HL-60/S4 (cell line): ENCODE data around the gene EIF4G2.

Experiments
- in situ Hi-C: fragments of 300-500 bp; cut with MboI; formaldehyde crosslinking; loops from 2 replicates; pipeline ENCODE4 v1.14.3; 2022; ENCODE audit warnings: low sequenced_read_pairs

EIF4G2 gene

GRCh38 chr11:10809373-10810160 lies 841 bp upstream of the EIF4G2 start:
- in situ Hi-C loops: no loop called here

DNA sequence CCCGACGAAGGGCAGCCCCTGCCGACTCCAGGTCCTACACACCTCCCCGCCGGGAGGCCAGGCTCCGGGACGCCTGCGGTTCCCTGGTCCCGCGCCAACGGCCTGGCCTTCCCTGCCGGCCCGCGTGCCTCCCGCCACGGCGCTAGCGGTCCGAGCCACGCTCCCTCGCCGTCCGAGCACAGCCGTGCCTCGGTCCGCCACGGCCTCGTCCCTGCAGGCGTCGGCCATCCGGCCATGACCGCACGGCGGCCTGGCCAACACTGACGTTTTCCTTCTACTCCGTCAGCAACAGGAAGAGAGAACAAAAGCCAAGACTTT lies 532 bp downstream of the EIF4G2 start:
- in situ Hi-C loops: no loop called here

GRCh38 chr11:10807493-10808234 lies 1.1 kb downstream of the EIF4G2 start:
- in situ Hi-C loops: no loop called here

- in situ Hi-C loops: no loop called here
Measured at GRCh38 chr11:10806206-10806605, 2.5 kb downstream of the EIF4G2 start.

GRCh38 chr11:10805741-10806140 lies 3.0 kb downstream of the EIF4G2 start:
- in situ Hi-C loops: no loop called here

DNA sequence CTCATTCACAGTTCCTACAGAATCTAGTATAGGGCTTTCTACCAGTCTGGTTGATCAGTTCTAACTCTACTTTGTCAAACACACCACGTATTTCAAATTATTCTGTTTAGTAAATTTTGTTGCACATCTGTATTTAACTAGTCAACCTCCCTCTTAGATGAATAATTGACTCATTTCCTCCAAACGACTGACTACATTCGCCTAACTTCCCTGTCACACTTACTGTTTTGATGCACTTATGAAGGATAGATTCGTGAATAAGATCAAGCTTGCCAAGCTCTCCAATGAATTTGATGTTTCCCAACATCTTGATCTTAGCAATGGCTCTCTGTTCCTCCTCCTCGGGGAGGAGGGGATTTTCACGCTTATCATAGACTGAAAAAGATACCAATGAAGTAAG lies 5.0 kb downstream of the EIF4G2 start:
- in situ Hi-C loops: no loop called here

GRCh38 chr11:10800292-10800691 lies 8.4 kb downstream of the EIF4G2 start:
- in situ Hi-C loops: no loop called here

DNA sequence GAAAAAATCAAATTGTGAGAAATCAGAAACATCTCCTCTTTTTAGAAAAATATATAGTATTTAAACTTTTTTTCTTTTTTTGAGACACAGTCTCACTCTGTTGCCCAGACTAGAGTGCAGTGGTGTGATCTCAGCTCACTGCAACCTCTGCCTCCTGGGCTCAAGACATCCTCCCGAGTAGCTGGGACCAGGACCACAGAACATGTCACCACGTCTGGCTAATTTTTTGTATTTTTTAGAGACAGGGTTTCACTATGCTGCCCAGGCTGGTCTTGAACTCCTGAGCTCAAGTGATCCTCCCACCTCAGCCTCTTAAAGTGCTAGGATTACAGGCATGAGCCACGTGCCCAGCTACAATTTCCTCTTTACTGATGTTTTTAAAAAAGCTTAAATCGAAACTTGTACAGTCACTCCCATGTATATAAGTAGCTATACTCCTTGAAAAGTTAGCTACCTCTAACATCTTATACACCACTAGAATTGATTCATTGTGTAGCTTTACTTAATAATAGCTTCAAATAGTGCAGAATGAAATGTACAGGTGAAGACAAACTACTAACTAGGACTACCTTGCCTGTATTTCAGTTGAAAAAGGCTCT lies 10.3 kb downstream of the EIF4G2 start:
- in situ Hi-C loops: loop anchor here (10.0 to 25.0 kb wide), 2 partner anchors 226 to 989 kb away; no protein-coding TSS in a partner anchor

- in situ Hi-C loops: loop anchor here (10.0 to 25.0 kb wide), 2 partner anchors 227 to 990 kb away; no protein-coding TSS in a partner anchor
Measured at GRCh38 chr11:10797531-10797930, 11.2 kb downstream of the EIF4G2 start.

- in situ Hi-C loops: loop anchor here (10.0 to 25.0 kb wide), 2 partner anchors 228 to 990 kb away; no protein-coding TSS in a partner anchor
Measured at GRCh38 chr11:10797001-10797400, 11.7 kb downstream of the EIF4G2 start.

DNA sequence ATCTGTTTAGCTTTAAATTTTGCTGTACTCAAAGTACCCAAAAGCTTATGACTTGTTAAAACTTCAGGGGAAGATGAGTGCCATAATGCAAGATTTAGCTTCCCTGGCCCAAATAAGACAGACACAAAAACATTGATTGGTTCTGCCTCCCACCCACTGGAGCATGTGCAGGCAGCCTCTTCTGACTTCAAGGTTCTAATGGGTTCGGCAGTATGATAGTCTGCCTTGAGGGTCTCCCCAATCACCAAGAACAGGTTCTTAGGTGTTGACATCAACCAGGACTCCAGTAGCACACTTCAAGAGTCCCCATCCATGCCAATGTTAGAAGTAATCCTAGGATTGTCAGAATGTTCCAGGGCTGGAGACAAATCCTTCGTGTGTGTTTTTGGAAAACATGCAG lies 12.5 kb downstream of the EIF4G2 start:
- in situ Hi-C loops: loop anchor here (10.0 to 25.0 kb wide), 2 partner anchors 229 to 991 kb away; no protein-coding TSS in a partner anchor

DNA sequence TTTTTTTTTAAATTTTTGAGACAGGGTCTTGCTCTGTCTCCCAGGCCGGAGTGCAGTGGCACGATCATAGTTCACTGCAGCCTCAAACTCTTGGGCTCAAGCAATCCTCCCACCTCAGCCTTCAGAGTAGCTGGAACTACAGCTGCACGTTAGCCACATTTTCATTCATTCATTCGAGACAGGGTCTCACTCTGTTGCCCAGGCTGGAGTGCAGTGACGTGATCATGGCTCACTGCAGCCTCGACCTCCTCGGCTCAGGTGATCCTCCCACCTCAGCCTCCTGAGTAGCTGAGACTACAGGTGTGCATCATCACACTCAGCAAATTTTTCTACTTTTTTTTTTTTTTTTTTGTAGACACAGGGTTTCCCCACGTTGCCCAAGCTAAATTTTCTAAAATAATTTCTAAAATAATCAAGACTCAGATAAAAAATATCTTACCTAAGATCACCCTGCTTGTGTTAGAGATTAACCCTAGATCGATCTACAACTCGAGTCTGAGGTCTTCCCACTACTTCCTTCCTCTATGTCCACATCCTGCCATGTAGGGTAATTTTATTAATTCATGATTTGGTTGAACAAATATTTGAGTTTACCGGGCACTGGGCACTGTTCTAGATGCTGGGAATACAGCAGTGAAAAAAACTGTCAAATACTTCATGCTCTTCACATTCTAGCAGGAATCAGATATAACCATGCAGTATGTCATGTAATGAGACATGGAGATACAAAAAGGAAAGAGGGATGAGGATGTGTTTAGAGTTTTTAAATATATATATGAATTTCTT lies 15.1 kb downstream of the EIF4G2 start:
- in situ Hi-C loops: loop anchor here (10.0 to 25.0 kb wide), 2 partner anchors 231 to 994 kb away; no protein-coding TSS in a partner anchor

- in situ Hi-C loops: loop anchor here (10.0 to 25.0 kb wide), 2 partner anchors 232 to 995 kb away; no protein-coding TSS in a partner anchor
Measured at GRCh38 chr11:10792385-10793068, 16.2 kb downstream of the EIF4G2 start.

DNA sequence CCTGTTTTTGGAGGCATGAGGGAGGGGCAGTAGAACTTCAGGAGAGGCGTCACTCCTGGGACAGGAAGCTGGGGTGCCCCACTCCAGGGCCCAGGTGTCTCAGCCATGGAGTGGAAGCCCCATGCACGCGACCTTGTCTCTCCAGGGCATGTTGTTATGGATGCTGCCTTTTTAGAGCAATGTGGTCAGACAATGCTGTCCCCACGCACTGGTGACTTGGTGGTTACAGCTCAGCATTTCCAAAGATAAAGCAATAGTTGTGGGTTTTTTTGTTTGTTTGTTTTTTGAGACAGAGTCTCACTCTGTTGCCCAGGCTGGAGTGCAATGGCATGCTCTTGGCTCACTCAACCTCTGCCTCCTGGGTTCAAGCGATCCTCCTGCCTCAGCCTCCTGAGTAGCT lies 22.3 kb downstream of the EIF4G2 start:
- in situ Hi-C loops: loop anchor here (25.0 kb wide), 1 partner anchor 1001 kb away; no protein-coding TSS in a partner anchor

GRCh38 chr11:10785146-10785474 lies 23.6 kb downstream of the EIF4G2 start:
- in situ Hi-C loops: loop anchor here (25.0 kb wide), 1 partner anchor 1002 kb away; no protein-coding TSS in a partner anchor

DNA sequence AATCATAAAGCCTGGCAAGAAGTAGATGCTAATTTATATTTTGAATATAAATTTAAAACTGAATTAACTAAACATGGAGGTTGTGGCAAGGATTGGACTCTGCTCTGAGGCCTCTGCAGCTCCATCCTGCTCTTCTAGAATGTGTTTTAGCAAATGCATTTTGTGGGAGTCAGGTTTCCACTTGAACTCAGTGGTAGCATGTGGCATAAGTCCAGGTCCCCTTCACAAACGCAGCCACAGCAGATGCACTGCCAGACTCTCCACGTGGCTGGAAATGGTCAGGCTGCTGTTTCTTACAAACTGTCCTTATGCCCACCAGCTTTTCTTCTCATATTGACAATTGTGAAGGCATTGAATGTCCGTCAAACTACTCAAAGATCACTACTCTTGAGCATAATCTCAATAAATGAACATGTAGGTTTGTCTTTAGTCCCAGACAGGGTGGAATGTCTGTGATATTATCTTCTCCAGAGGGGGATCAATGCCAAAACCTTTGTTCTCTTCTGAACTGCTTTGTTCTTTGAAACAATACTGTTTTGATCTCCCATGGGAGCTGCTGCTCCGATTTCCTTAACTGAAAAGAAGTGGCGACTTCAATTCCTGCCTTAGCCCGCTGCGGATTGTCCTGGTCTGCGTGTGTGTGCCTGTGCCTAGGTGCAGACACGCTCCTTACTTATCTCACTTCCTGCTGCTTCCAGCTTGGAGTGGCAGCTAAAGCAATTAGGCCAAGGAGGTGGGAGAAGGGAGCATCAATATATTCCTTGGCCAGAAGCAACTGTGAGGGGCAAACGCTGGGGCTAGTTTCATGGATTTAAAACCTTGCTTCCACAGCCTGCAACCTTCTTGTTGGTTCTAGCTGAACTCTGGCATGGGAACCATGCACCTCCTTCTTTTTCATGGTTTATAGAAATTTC lies 24.2 kb downstream of the EIF4G2 start:
- in situ Hi-C loops: loop anchor here (25.0 kb wide), 1 partner anchor 1003 kb away; no protein-coding TSS in a partner anchor

GRCh38 chr11:10780040-10780439 lies 28.7 kb downstream of the EIF4G2 start:
- in situ Hi-C loops: loop anchor here (25.0 kb wide), 1 partner anchor 1007 kb away; no protein-coding TSS in a partner anchor

- in situ Hi-C loops: loop anchor here (25.0 kb wide), 1 partner anchor 1008 kb away; no protein-coding TSS in a partner anchor
Measured at GRCh38 chr11:10779086-10779485, 29.6 kb downstream of the EIF4G2 start.
